Measurements from ENCODE around the gene MOCS1. TPM values are rescaled to one million over a fixed set of nuclear protein-coding genes. Genes with fewer than 3 reads are reported as not detected.

The MOCS1 gene
- total RNA-seq, 4 donors from 2014 or later = 52.0 to 128 (median 81.1) TPM

DNA sequence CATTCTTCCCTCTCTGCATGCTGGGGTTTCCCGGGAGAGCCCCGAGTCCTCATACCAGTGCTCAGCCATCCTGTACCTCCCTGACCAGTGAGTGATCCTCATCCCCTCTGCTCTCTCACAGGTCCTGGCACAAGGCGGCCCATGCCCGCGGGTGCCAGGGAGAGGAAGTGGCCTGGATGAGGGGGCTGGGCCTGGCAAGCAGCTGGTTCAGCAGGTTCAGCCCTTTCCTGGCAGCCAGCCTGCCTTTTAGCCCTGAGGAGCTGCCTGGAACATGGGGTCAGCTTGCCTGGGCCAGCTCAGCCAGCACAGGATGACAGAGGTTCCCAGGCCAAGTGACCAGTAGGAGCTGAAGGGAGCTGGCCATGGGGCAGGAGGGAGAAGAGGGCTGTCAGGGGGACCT lies 10.9 kb downstream of the MOCS1 start:
- TF ChIP-seq CTCF (IDR thresholded peaks at IDR 0.05; ENCODE audit: low read depth) = no peak

DNA sequence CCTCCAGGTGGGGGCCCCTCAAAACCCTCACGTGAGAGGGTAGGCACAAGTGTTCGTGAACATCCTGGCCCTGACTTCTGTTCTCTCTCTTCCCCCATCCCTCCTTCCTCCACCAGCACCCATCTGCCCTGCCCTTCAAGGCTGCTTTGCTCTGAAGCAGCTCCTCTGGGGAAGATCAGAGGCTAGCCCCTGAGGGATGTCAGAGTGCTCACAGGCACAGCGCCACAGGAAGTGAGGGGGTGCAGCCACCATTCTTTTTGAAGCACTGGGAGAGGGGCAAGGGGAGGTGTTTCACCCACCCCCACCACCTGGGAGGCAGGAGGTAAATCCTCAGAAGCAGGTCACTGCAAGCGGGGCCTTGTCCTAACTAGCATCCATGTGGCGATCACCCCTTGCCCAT lies 11.4 kb downstream of the MOCS1 start:
- TF ChIP-seq CTCF (IDR thresholded peaks at IDR 0.05; ENCODE audit: low read depth) = no peak

DNA sequence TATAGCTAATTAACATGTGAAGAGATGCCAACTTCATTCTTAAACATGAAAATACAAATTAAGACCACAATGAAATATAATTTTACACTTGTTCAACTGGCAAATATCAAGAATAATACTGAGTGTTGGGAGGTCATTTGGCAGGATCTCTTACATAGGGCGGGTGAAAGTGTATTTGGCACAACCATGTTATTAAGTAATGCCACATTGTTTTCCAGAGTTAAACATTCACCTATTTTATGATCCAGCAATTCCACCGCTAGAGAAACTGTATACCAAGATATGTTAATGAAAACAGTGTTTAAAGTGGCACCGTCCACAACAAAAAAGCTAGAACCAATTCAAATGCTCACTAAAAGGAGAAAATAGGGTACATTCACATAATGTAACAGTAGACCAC lies 14.1 kb downstream of the MOCS1 start:
- TF ChIP-seq CTCF (IDR thresholded peaks at IDR 0.05; ENCODE audit: low read depth) = no peak

DNA sequence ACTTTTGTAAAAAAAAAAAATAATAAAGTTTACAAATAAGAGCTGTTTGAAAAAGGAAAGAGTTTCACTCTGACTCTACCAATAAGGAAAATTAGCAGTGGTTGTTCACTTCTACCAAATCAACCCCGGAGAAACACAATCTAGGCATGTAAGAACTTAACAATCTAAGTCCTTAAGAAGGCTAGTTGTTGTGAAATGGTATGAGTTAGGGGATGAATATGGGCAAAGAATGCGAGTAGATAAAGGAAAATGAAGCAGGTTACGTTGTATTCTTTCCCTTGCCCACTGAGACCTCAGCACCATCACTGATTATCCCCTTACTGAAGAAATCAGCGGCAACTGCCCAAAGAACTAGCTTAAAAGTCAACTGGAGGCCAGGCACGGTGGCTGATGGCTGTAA lies 15.4 kb downstream of the MOCS1 start:
- TF ChIP-seq CTCF (IDR thresholded peaks at IDR 0.05; ENCODE audit: low read depth) = no peak

DNA sequence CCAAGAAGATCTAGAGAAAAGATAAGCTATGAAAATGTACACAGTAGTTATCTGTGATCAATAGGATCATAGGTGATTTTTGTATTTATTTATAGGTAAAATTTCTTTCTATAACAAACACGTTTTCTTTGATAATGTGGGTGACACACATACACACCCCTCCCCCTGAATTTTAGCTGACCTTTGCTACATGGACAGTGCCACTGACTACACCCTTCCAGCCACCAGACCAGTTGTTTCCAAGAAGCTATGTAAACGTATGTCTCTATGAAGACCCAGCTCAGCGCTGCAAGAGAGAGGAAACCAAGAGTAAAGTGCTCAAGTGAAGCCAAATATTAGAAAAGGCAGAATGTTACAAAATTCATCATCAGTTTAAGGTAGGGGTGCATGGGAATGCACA lies 16.3 kb downstream of the MOCS1 start:
- no peak for TF ChIP-seq CTCF (IDR thresholded peaks at IDR 0.05; ENCODE audit: low read depth)

- no peak for TF ChIP-seq CTCF (IDR thresholded peaks at IDR 0.05; ENCODE audit: low read depth)
Observed at GRCh38 chr6:39917329-39917728, 16.9 kb downstream of the MOCS1 start.

DNA sequence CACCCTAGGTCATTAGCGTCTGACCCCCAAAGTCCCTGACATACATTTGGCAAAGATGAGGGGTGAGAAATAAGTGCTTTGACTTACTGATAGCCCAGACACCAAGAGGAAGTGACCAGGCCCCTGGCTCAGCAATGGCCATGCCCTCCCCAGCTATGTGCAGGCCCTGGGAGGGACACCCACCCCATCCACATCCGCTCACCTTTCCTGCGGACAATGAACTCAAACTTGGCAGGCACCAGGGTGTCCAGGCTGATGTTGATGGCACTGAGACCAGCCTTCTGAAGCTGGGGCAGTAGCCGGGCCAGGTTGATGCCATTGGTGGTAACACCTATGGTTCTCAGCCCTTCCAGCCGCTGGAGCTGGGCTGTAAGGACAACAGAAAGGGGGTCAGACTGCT lies 18.4 kb downstream of the MOCS1 start:
- no peak for TF ChIP-seq CTCF (IDR thresholded peaks at IDR 0.05; ENCODE audit: low read depth)

DNA sequence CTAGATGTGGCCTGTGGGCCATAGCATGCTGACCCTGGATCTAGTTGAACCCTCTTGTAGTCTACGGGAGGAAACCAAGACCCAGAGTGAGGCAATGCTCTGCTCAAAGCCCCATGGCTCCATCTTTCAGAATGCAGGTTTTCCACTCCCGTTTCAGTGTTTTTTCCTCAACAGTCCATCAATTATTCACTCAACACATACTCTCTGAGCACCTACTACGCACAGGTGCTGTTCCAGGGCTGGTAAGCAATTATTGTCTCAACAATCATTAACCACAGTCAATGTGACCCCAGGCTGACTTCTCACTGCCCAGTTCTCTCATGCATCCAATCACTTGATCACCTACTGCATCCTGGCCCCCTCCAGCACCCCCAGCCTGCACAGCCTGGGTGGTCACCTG lies 20.0 kb downstream of the MOCS1 start:
- no peak for TF ChIP-seq CTCF (IDR thresholded peaks at IDR 0.05; ENCODE audit: low read depth)
